Loucy (cell line): Measurements from ENCODE around the gene NELFB.

Source experiments
- EZH2phosphoT487 ChIP-seq: fragments of 200-600 bp; IDR thresholded peaks from 2 replicates; pipeline ENCODE4 v1.6.1; 2018; ENCODE audit warnings: antibody characterized with exemption, mild to moderate bottlenecking, moderate library complexity, borderline replicate concordance
- TF ChIP-seq, protein P1 (sequence below): fragments of 200-600 bp; sonication (generic); conservative IDR thresholded peaks from 2 replicates; pipeline ENCODE4 v1.5.1; 2014; ENCODE audit warnings: mild to moderate bottlenecking, antibody characterized with exemption, low read length

DNA sequence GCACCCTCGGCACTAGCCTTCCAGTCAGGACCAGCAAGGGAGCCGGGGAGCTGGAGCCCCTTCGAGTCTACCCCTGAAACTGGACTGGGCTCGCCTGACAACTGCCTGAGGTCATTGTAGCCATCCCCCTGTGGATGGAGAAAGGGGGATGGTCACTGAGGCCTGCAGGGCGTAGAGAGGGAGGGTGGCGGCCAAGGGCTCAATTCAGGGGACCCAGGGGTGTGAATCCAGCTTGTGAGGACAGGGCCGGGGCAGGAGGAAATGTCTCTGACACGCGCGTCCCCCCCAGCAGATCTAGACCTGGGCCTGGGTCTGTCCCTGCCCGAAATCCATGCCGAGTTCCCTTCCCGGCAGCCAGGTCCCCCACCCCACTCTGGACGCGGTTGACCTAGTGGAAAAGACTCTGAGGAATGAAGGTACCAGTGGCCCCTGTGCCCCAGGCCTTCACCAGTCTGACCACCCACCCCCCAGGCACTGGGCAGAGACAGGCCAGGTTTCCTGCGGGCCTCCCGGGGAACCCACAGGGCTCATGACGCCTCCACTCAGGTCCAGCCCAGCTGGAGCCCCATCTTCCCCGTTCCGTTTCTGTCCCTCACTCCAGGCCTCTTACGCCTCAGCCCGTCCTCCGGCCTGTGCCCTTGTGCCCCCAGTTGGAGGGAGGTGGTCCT lies 23.6 kb upstream of the NELFB start:
- TF ChIP-seq, protein P1, sequence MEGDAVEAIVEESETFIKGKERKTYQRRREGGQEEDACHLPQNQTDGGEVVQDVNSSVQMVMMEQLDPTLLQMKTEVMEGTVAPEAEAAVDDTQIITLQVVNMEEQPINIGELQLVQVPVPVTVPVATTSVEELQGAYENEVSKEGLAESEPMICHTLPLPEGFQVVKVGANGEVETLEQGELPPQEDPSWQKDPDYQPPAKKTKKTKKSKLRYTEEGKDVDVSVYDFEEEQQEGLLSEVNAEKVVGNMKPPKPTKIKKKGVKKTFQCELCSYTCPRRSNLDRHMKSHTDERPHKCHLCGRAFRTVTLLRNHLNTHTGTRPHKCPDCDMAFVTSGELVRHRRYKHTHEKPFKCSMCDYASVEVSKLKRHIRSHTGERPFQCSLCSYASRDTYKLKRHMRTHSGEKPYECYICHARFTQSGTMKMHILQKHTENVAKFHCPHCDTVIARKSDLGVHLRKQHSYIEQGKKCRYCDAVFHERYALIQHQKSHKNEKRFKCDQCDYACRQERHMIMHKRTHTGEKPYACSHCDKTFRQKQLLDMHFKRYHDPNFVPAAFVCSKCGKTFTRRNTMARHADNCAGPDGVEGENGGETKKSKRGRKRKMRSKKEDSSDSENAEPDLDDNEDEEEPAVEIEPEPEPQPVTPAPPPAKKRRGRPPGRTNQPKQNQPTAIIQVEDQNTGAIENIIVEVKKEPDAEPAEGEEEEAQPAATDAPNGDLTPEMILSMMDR, result no peak
- TF ChIP-seq EZH2phosphoT487, result no peak
